HepG2 (cell line): Measurements from ENCODE around the gene ATP2A3. TPM values are rescaled to one million over a fixed set of nuclear protein-coding genes. Genes with fewer than 3 reads are reported as not detected.

ENCODE experiments used
- ATAC-seq: fragments of 200-7000 bp; cut with Tn5 transposase; 3 replicates; pipeline ENCODE4 v1.9.1; 2020; ENCODE audit warnings: mild to moderate bottlenecking, moderate library complexity
- BruUV-seq: library from RNA; stranded (reverse); fragments of 400-500 nt; replicated peaks from 2 replicates; lab custom pipeline; 2021; lab: Mats Ljungman, UMichigan
- CTCF ChIA-PET: fragments of 300-600 bp; formaldehyde crosslinking; extraction: SDS; loops from one replicate; lab custom pipeline; 2021; ENCODE audit warnings: low total read pairs, inconsistent platforms, low intra/inter-chr PET ratio; lab: Yijun Ruan, JAX
- POLR2A ChIA-PET: fragments of 350-600 bp; sonication (Branson Sonifier 250); formaldehyde crosslinking; loops from one replicate; lab custom pipeline; 2020; ENCODE audit warnings: antibody characterized with exemption, inconsistent platforms; lab: Yijun Ruan, JAX
- DNase-seq: peaks from one replicate; pipeline ENCODE4 v3.0.0-alpha.2; 2015; ENCODE audit warnings: low spot score
- FAIRE-seq: peaks from 3 replicates; lab custom pipeline; 2011; peaks lifted over from hg19 to GRCh38; lab: Jason Lieb, UNC
- H2AFZ ChIP-seq: one replicate; pipeline ENCODE4 v1.6.1; 2011; ENCODE audit warnings: low read length, inconsistent platforms
- H3K27ac ChIP-seq: fragments of 300-600 bp; 3 replicates; pipeline ENCODE4 v1.8.0; 2011; ENCODE audit warnings: mixed run types, mild to moderate bottlenecking, mixed read lengths, low read length, inconsistent platforms; ENCODE audit not compliant: insufficient read depth; ENCODE audit errors: extremely low read length
- H3K27me3 ChIP-seq, 2 experiments: fragments of 200-600 bp in 1 of 2; 2 replicates in 1 of 2; 3 replicates in 1 of 2; pipeline versions ENCODE4 v1.6.0 to v1.8.0; 2011; ENCODE audit warnings: low read length in 2 of 2, mild to moderate bottlenecking in 2 of 2, moderate library complexity in 2 of 2, inconsistent platforms in 1 of 2; ENCODE audit not compliant: insufficient read depth in 2 of 2, control insufficient read depth in 1 of 2
- H3K36me3 ChIP-seq, 2 experiments: fragments of 200-600 bp in 1 of 2; replicated peaks in 1 of 2; 2 replicates in 1 of 2; 3 replicates in 1 of 2; pipeline versions ENCODE4 v1.5.1 to v1.8.0; 2011; ENCODE audit warnings: low read length in 2 of 2, inconsistent platforms in 1 of 2; ENCODE audit not compliant: insufficient read depth in 2 of 2, control insufficient read depth in 1 of 2
- H3K4me1 ChIP-seq: 2 replicates; pipeline ENCODE4 v1.5.1; 2012; ENCODE audit warnings: low read length, inconsistent platforms; ENCODE audit not compliant: insufficient read depth
- H3K4me2 ChIP-seq: 2 replicates; pipeline ENCODE4 v1.6.0; 2011; ENCODE audit warnings: low read depth, low read length, inconsistent platforms
- H3K4me3 ChIP-seq, 3 experiments: fragments of 200-600 bp in 1 of 3; sonication (generic), shearing (Covaris generic) in 1 of 3; replicated peaks in 1 of 3; 2 replicates each; pipeline ENCODE4 v1.5.1; 2011 to 2016; ENCODE audit warnings: low read length in 3 of 3, inconsistent platforms in 2 of 3, low read depth in 2 of 3, mild to moderate bottlenecking in 2 of 3, control low read depth in 1 of 3, mixed read lengths in 1 of 3; ENCODE audit not compliant: insufficient read depth in 1 of 3
- H3K79me2 ChIP-seq: one replicate; pipeline ENCODE4 v1.6.1; 2011; ENCODE audit warnings: low read length, inconsistent platforms; ENCODE audit not compliant: insufficient read depth
- H3K9ac ChIP-seq: 2 replicates; pipeline ENCODE4 v1.6.0; 2011; ENCODE audit warnings: mild to moderate bottlenecking, low read depth, low read length, inconsistent platforms; ENCODE audit not compliant: insufficient read depth
- H3K9me3 ChIP-seq: 2 replicates; pipeline ENCODE4 v1.5.1; 2012; ENCODE audit warnings: mild to moderate bottlenecking, low read length
- H4K20me1 ChIP-seq: 2 replicates; pipeline ENCODE4 v1.6.0; 2011; ENCODE audit warnings: inconsistent platforms, mild to moderate bottlenecking, low read length, moderate library complexity; ENCODE audit not compliant: insufficient read depth
- ADNP ChIP-seq: sonication (generic); formaldehyde crosslinking; IDR thresholded peaks from 2 replicates; pipeline ENCODE4 v1.4.0; 2020; ENCODE audit warnings: missing genetic modification reagents
- CENPT ChIP-seq: sonication (generic); formaldehyde crosslinking; IDR thresholded peaks from 2 replicates; pipeline ENCODE4 v1.8.0; 2022; ENCODE audit warnings: low read depth, mild to moderate bottlenecking, moderate library complexity, missing genetic modification reagents
- ELF4 ChIP-seq: sonication (generic); formaldehyde crosslinking; IDR thresholded peaks from 2 replicates; pipeline ENCODE4 v1.5.0; 2020; ENCODE audit warnings: missing genetic modification reagents, mild to moderate bottlenecking, moderate library complexity, borderline replicate concordance
- ERF ChIP-seq: IDR thresholded peaks from 2 replicates; pipeline ENCODE4 v1.6.1; 2018; ENCODE audit warnings: missing biosample characterization, missing genetic modification reagents
- FOXP4 ChIP-seq: sonication (generic); formaldehyde crosslinking; IDR thresholded peaks from 2 replicates; pipeline ENCODE4 v1.4.0; 2020; ENCODE audit warnings: missing genetic modification reagents
- IKZF4 ChIP-seq: sonication (generic); formaldehyde crosslinking; IDR thresholded peaks from 2 replicates; pipeline ENCODE4 v1.5.1; 2020; ENCODE audit warnings: borderline replicate concordance, mild to moderate bottlenecking, low read depth, missing genetic modification reagents; ENCODE audit errors: not compliant biosample characterization
- MXD4 ChIP-seq: IDR thresholded peaks from 2 replicates; pipeline ENCODE4 v1.6.1; 2016; ENCODE audit warnings: mild to moderate bottlenecking, missing biosample characterization, missing genetic modification reagents
- PRDM15 ChIP-seq: sonication (generic); formaldehyde crosslinking; IDR thresholded peaks from 2 replicates; pipeline ENCODE4 v1.4.0; 2020; ENCODE audit warnings: missing genetic modification reagents
- RBM22 ChIP-seq: fragments of 200-400 bp; formaldehyde crosslinking; optimal IDR thresholded peaks from 2 replicates; pipeline ENCODE3; 2017; ENCODE audit warnings: mild to moderate bottlenecking, low read length, moderate library complexity
- ZBTB46 ChIP-seq: sonication (generic); formaldehyde crosslinking; IDR thresholded peaks from 2 replicates; pipeline ENCODE4 v1.4.0; 2020; ENCODE audit warnings: mild to moderate bottlenecking, missing genetic modification reagents, borderline replicate concordance
- ZFX ChIP-seq: sonication (generic); formaldehyde crosslinking; IDR thresholded peaks from 2 replicates; pipeline ENCODE4 v1.4.0; 2020; ENCODE audit warnings: mild to moderate bottlenecking, low read depth, missing genetic modification reagents, moderate library complexity
- ZFY ChIP-seq: sonication (generic); formaldehyde crosslinking; IDR thresholded peaks from 2 replicates; pipeline ENCODE4 v1.4.0; 2020; ENCODE audit warnings: missing genetic modification reagents
- ZNF761 ChIP-seq: sonication (generic); formaldehyde crosslinking; conservative IDR thresholded peaks from 2 replicates; pipeline ENCODE4 v1.4.0; 2020; ENCODE audit warnings: mild to moderate bottlenecking, missing genetic modification reagents
- ZNF777 ChIP-seq: sonication (generic); formaldehyde crosslinking; IDR thresholded peaks from 2 replicates; pipeline ENCODE4 v1.4.0; 2020; ENCODE audit warnings: missing genetic modification reagents
- ZNF790 ChIP-seq: sonication (generic); formaldehyde crosslinking; IDR thresholded peaks from 2 replicates; pipeline ENCODE4 v1.8.0; 2022; ENCODE audit warnings: missing genetic modification reagents, mild to moderate bottlenecking, borderline replicate concordance
- ZNF883 ChIP-seq: sonication (generic); formaldehyde crosslinking; IDR thresholded peaks from 2 replicates; pipeline ENCODE4 v1.5.1; 2020; ENCODE audit warnings: mild to moderate bottlenecking, missing genetic modification reagents; ENCODE audit errors: not compliant biosample characterization
- WGBS: methylation state at CpG from one replicate; pipeline ENCODE4 v1.1.6; 2017; ENCODE audit warnings: low lambda C conversion rate; 5-methylcytosine and 5-hydroxymethylcytosine counted together
- in situ Hi-C: cut with HindIII; loops from 2 replicates; pipeline ENCODE4 v1.10.0; 2017; ENCODE audit warnings: low pct_unique_long_range_greater_than_20kb; ENCODE audit not compliant: extremely low pct_ligation_motif_present
- intact Hi-C: fragments of 100-400 bp; cut with micrococcal nuclease; formaldehyde crosslinking; loops from one replicate; pipeline ENCODE4 v1.10.0; 2022; ENCODE audit not compliant: unreplicated experiment
- polyA plus RNA-seq, 8 experiments: library from polyadenylated mRNA; depleted of rRNA in 3 of 8; stranded (reverse) in 7 of 8; unstranded in 1 of 8; fragments of >200 nt; fragmentation: Illumina TruSeq in 4 of 8; extraction: Trizol in 4 of 8; gene quantifications; 2 replicates each; pipeline versions ENCODE4 v1.2.1 to v1.2.3, GENCODE V29; 2011 to 2016; ENCODE audit warnings: low read depth in 4 of 8, missing spikeins in 1 of 8, mixed read lengths in 1 of 8; ENCODE audit not compliant: insufficient read depth in 1 of 8
- total RNA-seq, 5 experiments: library from RNA; depleted of rRNA; stranded (reverse); fragments of >200 nt; fragmentation: Illumina TruSeq; extraction: Trizol; gene quantifications; 2 replicates each; pipeline ENCODE4 v1.2.3, GENCODE V29; 2016; ENCODE audit warnings: low read depth in 1 of 5
- TF ChIP-seq, protein P1 (sequence below): sonication (generic); formaldehyde crosslinking; IDR thresholded peaks from 2 replicates; pipeline ENCODE4 v1.5.1; 2020; ENCODE audit warnings: missing genetic modification reagents, mild to moderate bottlenecking, borderline replicate concordance

ATP2A3 gene
- total and polyA plus RNA-seq, 2 of the 13 experiments (the other 11 are each of a cell fraction or from before 2014, with no cell fraction given): 0.07 TPM; not detected in 1

DNA sequence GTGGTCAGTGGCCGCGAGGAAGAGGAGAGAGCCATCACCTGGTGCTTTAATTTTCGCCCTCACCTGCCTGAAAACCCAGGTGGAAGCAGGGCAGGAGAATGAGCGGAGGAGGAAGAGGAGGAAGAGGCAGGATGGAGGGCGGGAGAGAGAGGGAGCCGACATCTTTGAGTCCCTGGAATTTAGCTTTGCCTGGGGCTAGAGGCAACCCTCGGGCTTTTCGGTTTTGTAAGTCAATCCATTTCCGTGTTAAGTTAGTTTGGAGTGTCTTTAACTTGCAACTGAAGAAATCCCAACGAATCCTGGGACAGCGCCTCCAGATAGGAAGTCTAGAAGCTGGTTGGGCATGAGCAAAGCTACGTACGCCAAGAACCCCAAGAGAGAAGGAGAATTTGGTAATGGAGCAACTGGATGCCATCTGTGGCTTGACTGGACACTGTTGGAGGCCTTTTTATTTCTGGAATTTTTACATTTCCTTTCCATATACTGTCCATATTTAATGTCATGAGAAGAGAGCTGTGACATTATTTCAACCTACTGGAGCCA, 36.9 kb upstream of the ATP2A3 start:
- Histone ChIP-seq H3K27ac (no peak overlapping the region), H3K79me2 (no peaks in the 10 kb centered on the region), H4K20me1 (no peaks in the 10 kb centered on the region), H3K4me1 (peaks cover 32% of the 10 kb centered on the region), H3K9ac (no peak overlapping the region), H3K9me3 (no peaks in the 10 kb centered on the region), H2AFZ (no peak overlapping the region), H3K4me3 (no peak overlapping the region), H3K36me3 (0 out of 5 replicates have a peak, but pooled peaks cover 0 to under 1% of the 10 kb centered on the region in 2 experiments), H3K27me3 (no peaks in the 10 kb centered on the region), H3K4me2 (no peak overlapping the region)
- FAIRE-seq (no peak), ATAC-seq (no peak), DNase-seq (no peak)
- intact Hi-C loops: no loop called here
- ChIA-PET CTCF (no interaction called here), POLR2A (no interaction called here)
- 82% methylated on average over 13 of the region's 13 CpGs for WGBS
- no TSS peak for BruUV-seq
- in situ Hi-C loops: loop anchor here (5.0 kb wide), 1 partner anchor 64 kb away; no protein-coding TSS in a partner anchor
- no peak for TF ChIP-seq FOXP4 (CRISPR knock-in tag)
- no peak for TF ChIP-seq ZNF883 (CRISPR knock-in tag)
- TF ChIP-seq ZBTB46 (CRISPR knock-in tag): no peak
- TF ChIP-seq, protein P1, sequence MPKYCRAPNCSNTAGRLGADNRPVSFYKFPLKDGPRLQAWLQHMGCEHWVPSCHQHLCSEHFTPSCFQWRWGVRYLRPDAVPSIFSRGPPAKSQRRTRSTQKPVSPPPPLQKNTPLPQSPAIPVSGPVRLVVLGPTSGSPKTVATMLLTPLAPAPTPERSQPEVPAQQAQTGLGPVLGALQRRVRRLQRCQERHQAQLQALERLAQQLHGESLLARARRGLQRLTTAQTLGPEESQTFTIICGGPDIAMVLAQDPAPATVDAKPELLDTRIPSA (CRISPR knock-in tag): no peak
- no peak for TF ChIP-seq ZFX
- TF ChIP-seq ADNP (CRISPR knock-in tag): no peak
- TF ChIP-seq ZNF777: no peak
- no peak for TF ChIP-seq RBM22
- TF ChIP-seq ELF4 (CRISPR knock-in tag): no peak
- TF ChIP-seq ZNF790 (CRISPR knock-in tag): no peak
- TF ChIP-seq ERF (CRISPR knock-in tag): no peak
- no peak for TF ChIP-seq MXD4 (CRISPR knock-in tag)
- no peak for TF ChIP-seq CENPT (CRISPR knock-in tag)
- TF ChIP-seq IKZF4 (CRISPR knock-in tag): no peak
- no peak for TF ChIP-seq ZNF761 (CRISPR knock-in tag)
- no peak for TF ChIP-seq PRDM15
- TF ChIP-seq ZFY (CRISPR knock-in tag): no peak
